H1 (cell line): ENCODE results near the gene PDE8B. TPM values are rescaled to one million over a fixed set of nuclear protein-coding genes. Genes with fewer than 3 reads are reported as not detected.

Experiments used
- CTCF ChIA-PET: fragments of 300-600 bp; sonication (Branson Sonifier 250); formaldehyde crosslinking; loops from one replicate; lab custom pipeline; 2021; ENCODE audit not compliant: partially characterized antibody; lab: Charles Lee
- POLR2A ChIA-PET: fragments of 300-600 bp; sonication (Branson Sonifier 250); formaldehyde crosslinking; loops from one replicate; lab custom pipeline; 2021; ENCODE audit warnings: inconsistent platforms; ENCODE audit not compliant: partially characterized antibody; lab: Charles Lee
- DNase-seq, 2 experiments: peaks; one replicate each; pipeline versions ENCODE4 v3.0.0 to v3.0.0-alpha.2; 2010 to 2022; ENCODE audit warnings: low spot score in 2 of 2, low read depth in 1 of 2, mixed read lengths in 1 of 2
- FAIRE-seq: peaks from 2 replicates; lab custom pipeline; 2011; peaks lifted over from hg19 to GRCh38; lab: Jason Lieb, UNC
- H2AFZ ChIP-seq: 2 replicates; pipeline ENCODE4 v1.8.1; 2012; ENCODE audit warnings: low read length, inconsistent platforms
- H2AK5ac ChIP-seq: 2 replicates; pipeline ENCODE4 v1.6.1; 2013; ENCODE audit warnings: low read depth, low read length
- H2BK120ac ChIP-seq: replicated peaks from 2 replicates; pipeline ENCODE3; 2013; ENCODE audit warnings: low read depth, low read length, inconsistent platforms
- H2BK12ac ChIP-seq: 2 replicates; pipeline ENCODE4 v1.6.1; 2013; ENCODE audit warnings: low read depth, low read length
- H2BK15ac ChIP-seq: 2 replicates; pipeline ENCODE4 v1.6.1; 2013; ENCODE audit warnings: low read length
- H2BK20ac ChIP-seq: 2 replicates; pipeline ENCODE4 v1.6.1; 2013; ENCODE audit warnings: low read length
- H2BK5ac ChIP-seq: 2 replicates; pipeline ENCODE4 v1.6.1; 2013; ENCODE audit warnings: low read depth, low read length
- H3K14ac ChIP-seq: 2 replicates; pipeline ENCODE4 v1.6.1; 2013; ENCODE audit warnings: inconsistent platforms; ENCODE audit not compliant: insufficient read length
- H3K18ac ChIP-seq: 2 replicates; pipeline ENCODE4 v1.6.1; 2013; ENCODE audit warnings: low read length; ENCODE audit errors: extremely low read depth
- H3K23ac ChIP-seq: 2 replicates; pipeline ENCODE4 v1.6.1; 2013; ENCODE audit warnings: inconsistent platforms; ENCODE audit not compliant: insufficient read length
- H3K23me2 ChIP-seq: 2 replicates; pipeline ENCODE4 v1.6.1; 2013; ENCODE audit warnings: low read depth, low read length
- H3K27ac ChIP-seq: 2 replicates; pipeline ENCODE4 v1.6.1; 2011; ENCODE audit warnings: low read depth, low read length, inconsistent platforms
- H3K27me3 ChIP-seq, 4 experiments: replicated peaks in 1 of 4; 1 replicate in 1 of 4; 2 replicates in 3 of 4; pipeline versions ENCODE4 v1.6.1 to v1.8.1; 2011 to 2013; ENCODE audit warnings: low read length in 3 of 4, mild to moderate bottlenecking in 3 of 4, inconsistent platforms in 2 of 4, mixed read lengths in 2 of 4, moderate library complexity in 1 of 4; ENCODE audit not compliant: control insufficient read depth in 3 of 4, insufficient read depth in 3 of 4; ENCODE audit errors: extremely low read depth in 1 of 4
- H3K36me3 ChIP-seq, 4 experiments: 2 replicates each; pipeline versions ENCODE4 v1.6.1 to v1.8.1; 2011 to 2013; ENCODE audit warnings: mild to moderate bottlenecking in 4 of 4, low read length in 3 of 4, moderate library complexity in 2 of 4, control low read depth in 1 of 4, inconsistent platforms in 1 of 4; ENCODE audit not compliant: insufficient read depth in 4 of 4, control insufficient read depth in 2 of 4
- H3K4ac ChIP-seq: replicated peaks from 2 replicates; pipeline ENCODE3; 2013; ENCODE audit warnings: low read length, low read depth, mixed read lengths, inconsistent platforms; ENCODE audit not compliant: insufficient read length
- H3K4me1 ChIP-seq, 4 experiments: replicated peaks in 1 of 4; 1 replicate in 1 of 4; 2 replicates in 3 of 4; pipeline versions ENCODE4 v1.6.1 to v1.8.1; 2011 to 2013; ENCODE audit warnings: low read length in 3 of 4, inconsistent platforms in 2 of 4, mixed read lengths in 1 of 4; ENCODE audit not compliant: insufficient read depth in 4 of 4, control insufficient read depth in 3 of 4
- H3K4me2 ChIP-seq, 2 experiments: 2 replicates each; pipeline versions ENCODE4 v1.6.1 to v1.8.1; 2011 to 2013; ENCODE audit warnings: low read depth in 2 of 2, low read length in 2 of 2, control low read depth in 1 of 2, inconsistent platforms in 1 of 2, mild to moderate bottlenecking in 1 of 2; ENCODE audit not compliant: insufficient read depth in 1 of 2
- H3K4me3 ChIP-seq, 4 experiments: fragments of 200-600, 300-600 bp in 1 of 4; sonication (generic), shearing (Covaris generic), sonication (Bioruptor Twin) in 1 of 4; 2 replicates each; pipeline versions ENCODE4 v1.5.1 to v1.8.1; 2011 to 2016; ENCODE audit warnings: low read length in 4 of 4, low read depth in 3 of 4, control low read depth in 2 of 4, inconsistent platforms in 2 of 4, mild to moderate bottlenecking in 2 of 4, mixed read lengths in 1 of 4, moderate library complexity in 1 of 4; ENCODE audit not compliant: insufficient read depth in 2 of 4; ENCODE audit errors: extremely low read depth in 1 of 4
- H3K56ac ChIP-seq: replicated peaks from 2 replicates; pipeline ENCODE3; 2013; ENCODE audit warnings: low read depth, mild to moderate bottlenecking, mixed read lengths, low read length, inconsistent platforms; ENCODE audit not compliant: insufficient read length
- H3K79me1 ChIP-seq: 2 replicates; pipeline ENCODE4 v1.6.1; 2013; ENCODE audit warnings: low read depth, low read length, control low read depth
- H3K79me2 ChIP-seq, 2 experiments: 2 replicates each; pipeline versions ENCODE4 v1.6.1 to v1.8.1; 2012 to 2013; ENCODE audit warnings: low read length in 2 of 2, mild to moderate bottlenecking in 2 of 2, inconsistent platforms in 1 of 2; ENCODE audit not compliant: insufficient read depth in 2 of 2, control insufficient read depth in 1 of 2
- H3K9ac ChIP-seq, 4 experiments: replicated peaks in 1 of 4; 1 replicate in 1 of 4; 2 replicates in 3 of 4; pipeline versions ENCODE4 v1.6.1 to v1.8.1; 2011 to 2013; ENCODE audit warnings: low read depth in 3 of 4, low read length in 3 of 4, control low read depth in 2 of 4, mild to moderate bottlenecking in 2 of 4, moderate library complexity in 2 of 4, inconsistent platforms in 1 of 4; ENCODE audit errors: extremely low read depth in 1 of 4
- H3K9me3 ChIP-seq, 2 experiments: 2 replicates each; pipeline versions ENCODE4 v1.6.1 to v1.8.1; 2012 to 2013; ENCODE audit warnings: mild to moderate bottlenecking in 2 of 2, moderate library complexity in 2 of 2, control low read depth in 1 of 2, inconsistent platforms in 1 of 2, low read depth in 1 of 2, low read length in 1 of 2, mixed read lengths in 1 of 2; ENCODE audit not compliant: insufficient read depth in 2 of 2
- H4K20me1 ChIP-seq, 2 experiments: replicated peaks in 1 of 2; 2 replicates each; pipeline versions ENCODE3 to v1.8.1; 2011 to 2013; ENCODE audit warnings: inconsistent platforms in 2 of 2, low read length in 2 of 2, mild to moderate bottlenecking in 1 of 2; ENCODE audit not compliant: insufficient read depth in 2 of 2, control insufficient read depth in 1 of 2
- H4K5ac ChIP-seq: 2 replicates; pipeline ENCODE4 v1.6.1; 2013; ENCODE audit warnings: low read length, low read depth, mixed read lengths, inconsistent platforms; ENCODE audit not compliant: insufficient read length
- H4K8ac ChIP-seq: 2 replicates; pipeline ENCODE4 v1.8.0; 2013; ENCODE audit warnings: mild to moderate bottlenecking, moderate library complexity, low read length, inconsistent platforms; ENCODE audit not compliant: insufficient read depth; ENCODE audit errors: extremely low read depth
- H4K91ac ChIP-seq: replicated peaks from 2 replicates; pipeline ENCODE3; 2013; ENCODE audit warnings: low read length, mixed read lengths, inconsistent platforms; ENCODE audit not compliant: insufficient read length
- EGR1 ChIP-seq: IDR thresholded peaks from 2 replicates; pipeline ENCODE4 v1.6.1; 2011; ENCODE audit warnings: low read depth, low read length, borderline replicate concordance
- FOSL1 ChIP-seq: IDR thresholded peaks from 2 replicates; pipeline ENCODE4 v1.6.1; 2011; ENCODE audit warnings: mild to moderate bottlenecking, low read depth, low read length, moderate library complexity; ENCODE audit not compliant: insufficient read depth
- KDM5A ChIP-seq: fragments of 200-600 bp; IDR thresholded peaks from 2 replicates; pipeline ENCODE4 v1.7.1; 2012; ENCODE audit warnings: mild to moderate bottlenecking, low read length, inconsistent platforms, mixed read lengths
- POLR2AphosphoS5 ChIP-seq: IDR thresholded peaks from 2 replicates; pipeline ENCODE4 v1.6.1; 2011; ENCODE audit warnings: low read depth, low read length
- RNF2 ChIP-seq: fragments of 200-900, 300-1000 bp; sonication (generic); IDR thresholded peaks from 2 replicates; pipeline ENCODE4 v1.7.1; 2016; ENCODE audit warnings: borderline replicate concordance, low read depth, mild to moderate bottlenecking, antibody characterized with exemption, low read length; ENCODE audit not compliant: poor library complexity, severe bottlenecking; ENCODE audit errors: missing control alignments
- TAF1 ChIP-seq: IDR thresholded peaks from 2 replicates; pipeline ENCODE4 v1.6.1; 2011; ENCODE audit warnings: mild to moderate bottlenecking, low read depth, low read length
- TBP ChIP-seq: IDR thresholded peaks from 2 replicates; pipeline ENCODE4 v1.6.1; 2011; ENCODE audit warnings: low read depth, low read length, improper control_type of control experiment
- TCF12 ChIP-seq: IDR thresholded peaks from 2 replicates; pipeline ENCODE4 v1.6.1; 2011; ENCODE audit warnings: low read depth, mild to moderate bottlenecking, low read length
- polyA plus RNA-seq, 7 experiments: library from polyadenylated mRNA; depleted of rRNA in 3 of 7; stranded (reverse) in 5 of 7; unstranded in 2 of 7; fragments of >200 nt in 5 of 7; fragments of 200-250 nt in 2 of 7; gene quantifications; 1 replicate in 5 of 7; 2 replicates in 1 of 7; 4 replicates in 1 of 7; pipeline versions ENCODE4 v1.2.1 to v1.2.3, GENCODE V29; 2011 to 2013; ENCODE audit warnings: missing spikeins in 2 of 7, mixed read lengths in 2 of 7
- total RNA-seq: library from RNA; stranded (reverse); fragmentation: NEBNext Ultra II Directional; extraction: Animal tissue kit (Norgen Biotek cat#: 25700); gene quantifications from 2 replicates; pipeline ENCODE4 v1.2.1, GENCODE V29; 2021
- TF ChIP-seq, protein P1 (sequence below): IDR thresholded peaks from 2 replicates; pipeline ENCODE4 v1.6.1; 2011; ENCODE audit warnings: low read depth, mild to moderate bottlenecking, low read length; ENCODE audit not compliant: insufficient read depth

PDE8B gene
- total and polyA plus RNA-seq, 2 of the 8 experiments (the other 6 are each of a cell fraction or from before 2014, with no cell fraction given): 0.32 to 1.1 TPM

DNA sequence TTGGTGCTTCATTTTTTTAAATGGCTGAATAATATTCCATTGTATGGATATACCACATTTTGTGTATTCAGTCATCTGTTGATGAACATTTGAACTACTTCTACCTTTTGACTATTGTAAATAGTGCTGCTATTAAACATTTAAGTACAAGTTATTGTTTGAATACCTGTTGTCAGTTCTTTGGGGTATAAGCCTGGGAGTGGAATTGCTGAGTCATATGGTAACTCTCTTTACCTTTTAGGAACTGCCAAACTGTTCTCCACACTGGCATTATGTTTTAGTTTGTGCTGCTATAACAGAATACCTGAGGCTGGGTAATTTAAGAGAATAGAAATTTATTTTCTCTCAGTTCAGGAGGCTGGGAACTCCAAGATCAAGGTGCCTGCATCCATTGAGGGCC, 15.7 kb upstream of the PDE8B start:
- ChIA-PET POLR2A (no interaction called here), CTCF (no interaction called here)
- H2BK120ac ChIP-seq: no peak overlapping the region
- FAIRE-seq (no peak), DNase-seq (no peak)
- no peak overlapping the region for H3K4ac ChIP-seq
- H3K18ac ChIP-seq: no peak overlapping the region
- no peak overlapping the region for H2AFZ ChIP-seq
- no peak overlapping the region for H4K91ac ChIP-seq
- H2BK12ac ChIP-seq: no peak overlapping the region
- H3K27ac ChIP-seq: no peak overlapping the region
- H3K79me2 ChIP-seq: no peaks in the 10 kb centered on the region
- H3K36me3 ChIP-seq: no peaks in the 10 kb centered on the region
- no peaks in the 10 kb centered on the region; a peak in 1 of 4 replicates for H3K9me3 ChIP-seq
- H2BK15ac ChIP-seq: no peak overlapping the region
- H2BK5ac ChIP-seq: no peak overlapping the region
- no peak overlapping the region for H4K5ac ChIP-seq
- no peak overlapping the region for H3K9ac ChIP-seq
- no peak overlapping the region for H3K4me2 ChIP-seq
- no peak overlapping the region for H4K8ac ChIP-seq
- H3K23me2 ChIP-seq: no peaks in the 10 kb centered on the region
- H3K79me1 ChIP-seq: no peaks in the 10 kb centered on the region
- peaks cover 0 to 1% of the 10 kb centered on the region in 2 experiments for H4K20me1 ChIP-seq
- no peaks in the 10 kb centered on the region for H3K27me3 ChIP-seq
- H2BK20ac ChIP-seq: no peak overlapping the region
- H3K14ac ChIP-seq: no peak overlapping the region
- no peak overlapping the region for H3K23ac ChIP-seq
- H3K4me1 ChIP-seq: no peaks in the 10 kb centered on the region
- H3K4me3 ChIP-seq: no peak overlapping the region
- H2AK5ac ChIP-seq: no peak overlapping the region
- no peak overlapping the region for H3K56ac ChIP-seq
- TF ChIP-seq, protein P1, sequence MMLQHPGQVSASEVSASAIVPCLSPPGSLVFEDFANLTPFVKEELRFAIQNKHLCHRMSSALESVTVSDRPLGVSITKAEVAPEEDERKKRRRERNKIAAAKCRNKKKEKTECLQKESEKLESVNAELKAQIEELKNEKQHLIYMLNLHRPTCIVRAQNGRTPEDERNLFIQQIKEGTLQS: no peak
- TF ChIP-seq TCF12 (no peak), TBP (no peak), TAF1 (no peak), FOSL1 (no peak), POLR2AphosphoS5 (no peak), RNF2 (no peak), EGR1 (no peak), KDM5A (no peak)
